ENCODE data around the gene ULK3. TPM values are rescaled to one million over a fixed set of nuclear protein-coding genes. Genes with fewer than 3 reads are reported as not detected.

ULK3 gene
- total and polyA plus RNA-seq, 10 of the 15 experiments (the other 5 are each of a cell fraction or from before 2014, with no cell fraction given) = 0.64 to 38.8 (median 27.1) TPM

DNA sequence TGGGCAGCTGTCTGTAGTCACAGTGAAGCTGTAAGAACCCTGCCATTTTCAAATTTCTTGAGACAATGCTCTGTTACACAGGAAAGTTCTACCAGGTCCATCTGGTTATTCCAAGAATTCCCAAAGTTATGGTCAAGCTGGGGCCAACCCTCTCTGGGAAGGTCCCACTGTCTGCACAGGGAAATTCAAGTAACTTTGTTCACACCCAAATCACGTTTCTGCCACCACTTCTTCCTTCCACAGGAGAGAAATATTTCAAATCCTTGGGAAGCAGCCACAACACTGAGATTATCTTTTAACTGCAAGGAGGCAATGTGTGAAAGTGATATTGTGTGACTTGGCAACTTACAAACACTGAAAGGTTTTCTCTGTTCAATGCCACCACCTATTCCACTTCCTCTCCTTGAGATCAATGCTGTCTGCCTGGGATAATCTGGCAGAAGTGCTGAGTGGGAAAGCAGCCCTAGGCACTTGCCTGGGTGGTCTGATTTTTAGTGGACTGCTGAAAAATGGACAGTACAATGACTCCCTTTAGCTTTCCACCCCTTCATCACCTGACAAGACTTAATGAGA lies 24.6 kb upstream of the ULK3 start (continued):
- TF ChIP-seq E2F4 (IDR thresholded peaks at IDR 0.05; ENCODE audit: low read depth, low read length) (no peak), MEF2B (IDR thresholded peaks at IDR 0.05; ENCODE audit: partially characterized antibody, poor library complexity, severe bottlenecking) (no peak), ZNF622 (IDR thresholded peaks at IDR 0.05) (no peak), ZNF687 (IDR thresholded peaks at IDR 0.05) (no peak)

- Histone ChIP-seq H3K9me3 (replicated peaks; ENCODE audit: control insufficient read depth, insufficient read depth, low read length) (peaks cover 12% of the 10 kb centered on the region), H3K27ac (ENCODE audit: control insufficient read depth, insufficient read depth) (no peak overlapping the region), H3K27me3 (replicated peaks in 1 of 2; ENCODE audit: control insufficient read depth in 2 of 2, insufficient read depth in 2 of 2, low read length in 1 of 2) (no peaks in the 10 kb centered on the region), H4K20me1 (ENCODE audit: control insufficient read depth, insufficient read depth) (peaks cover 2% of the 10 kb centered on the region; the same call in 1 of the 2 replicates), H3K9ac (ENCODE audit: control insufficient read depth, insufficient read depth, low read length) (no peak overlapping the region), H3K79me2 (ENCODE audit: control insufficient read depth, insufficient read depth, low read length) (peaks cover 67% of the 10 kb centered on the region), H3K4me1 (ENCODE audit: control insufficient read depth, insufficient read depth, low read length) (peaks cover 34% of the 10 kb centered on the region), H2AFZ (ENCODE audit: control insufficient read depth, low read depth, low read length) (no peak overlapping the region), H3K4me3 (no peak overlapping the region), H3K4me2 (ENCODE audit: control insufficient read depth, insufficient read depth) (no peak overlapping the region), H3K36me3 (ENCODE audit: control insufficient read depth in 2 of 2, insufficient read depth in 2 of 2, low read length in 1 of 2) (peaks cover 2 to 19% of the 10 kb centered on the region in 2 experiments; a peak in 3 of 4 replicates)
- intact Hi-C loops (cut with micrococcal nuclease; ENCODE audit: unreplicated experiment) = no loop called here
- CTCF ChIA-PET = interaction anchor here (0.6 to 11.2 kb wide), 4 partner anchors 34 to 187 kb away, joined by 3 to 129 read pairs (median 4); no protein-coding TSS in a partner anchor
- RAD21 ChIA-PET (ENCODE audit: unreplicated experiment) = no interaction called here
- in situ Hi-C loops (cut with MboI) = no loop called here
- BruUV-seq (replicated peaks) = no TSS peak
- SMC1A ChIA-PET (ENCODE audit: uncharacterized antibody, unreplicated experiment) = interaction anchor here (0.6 to 6.5 kb wide), 3 partner anchors 8 to 97 kb away, joined by 3 to 120 read pairs (median 65); no protein-coding TSS in a partner anchor
- no peak for FAIRE-seq
- no peak for ATAC-seq
- 15% methylated on average over 6 of the region's 6 CpGs for WGBS (ENCODE audit: insufficient coverage, insufficient replicate concordance, low lambda C conversion rate, missing lambda C conversion rate)
- no peak for DNase-seq (ENCODE audit: low read depth, low spot score)
- POLR2A ChIA-PET = interaction anchor here (0.6 to 1.9 kb wide), 3 partner anchors 9 to 40 kb away, joined by 3 to 5 read pairs (median 5); partner anchors contain the start of gene ULK3
- TF ChIP-seq SIX5 (IDR thresholded peaks at IDR 0.05; ENCODE audit: low read depth, low read length, severe bottlenecking) (no peak), SREBF1 (IDR thresholded peaks at IDR 0.05; ENCODE audit: low read length) (no peak), RB1 (IDR thresholded peaks at IDR 0.05; ENCODE audit: borderline replicate concordance) (no peak), SUPT20H (IDR thresholded peaks at IDR 0.05; ENCODE audit: borderline replicate concordance, control insufficient read depth, low read depth, low read length) (no peak), RELA (IDR thresholded peaks at IDR 0.05; ENCODE audit: borderline replicate concordance, partially characterized antibody) (no peak), EGR1 (IDR thresholded peaks at IDR 0.05; ENCODE audit: borderline replicate concordance in 1 of 2, low read depth in 2 of 2, low read length in 2 of 2) (no peak), IRF4 (IDR thresholded peaks at IDR 0.05; ENCODE audit: low read depth, low read length) (no peak), NR2C1 (IDR thresholded peaks at IDR 0.05) (no peak), NFYA (IDR thresholded peaks at IDR 0.05; ENCODE audit: borderline replicate concordance, low read depth, low read length) (no peak)
- TF ChIP-seq, protein P1, sequence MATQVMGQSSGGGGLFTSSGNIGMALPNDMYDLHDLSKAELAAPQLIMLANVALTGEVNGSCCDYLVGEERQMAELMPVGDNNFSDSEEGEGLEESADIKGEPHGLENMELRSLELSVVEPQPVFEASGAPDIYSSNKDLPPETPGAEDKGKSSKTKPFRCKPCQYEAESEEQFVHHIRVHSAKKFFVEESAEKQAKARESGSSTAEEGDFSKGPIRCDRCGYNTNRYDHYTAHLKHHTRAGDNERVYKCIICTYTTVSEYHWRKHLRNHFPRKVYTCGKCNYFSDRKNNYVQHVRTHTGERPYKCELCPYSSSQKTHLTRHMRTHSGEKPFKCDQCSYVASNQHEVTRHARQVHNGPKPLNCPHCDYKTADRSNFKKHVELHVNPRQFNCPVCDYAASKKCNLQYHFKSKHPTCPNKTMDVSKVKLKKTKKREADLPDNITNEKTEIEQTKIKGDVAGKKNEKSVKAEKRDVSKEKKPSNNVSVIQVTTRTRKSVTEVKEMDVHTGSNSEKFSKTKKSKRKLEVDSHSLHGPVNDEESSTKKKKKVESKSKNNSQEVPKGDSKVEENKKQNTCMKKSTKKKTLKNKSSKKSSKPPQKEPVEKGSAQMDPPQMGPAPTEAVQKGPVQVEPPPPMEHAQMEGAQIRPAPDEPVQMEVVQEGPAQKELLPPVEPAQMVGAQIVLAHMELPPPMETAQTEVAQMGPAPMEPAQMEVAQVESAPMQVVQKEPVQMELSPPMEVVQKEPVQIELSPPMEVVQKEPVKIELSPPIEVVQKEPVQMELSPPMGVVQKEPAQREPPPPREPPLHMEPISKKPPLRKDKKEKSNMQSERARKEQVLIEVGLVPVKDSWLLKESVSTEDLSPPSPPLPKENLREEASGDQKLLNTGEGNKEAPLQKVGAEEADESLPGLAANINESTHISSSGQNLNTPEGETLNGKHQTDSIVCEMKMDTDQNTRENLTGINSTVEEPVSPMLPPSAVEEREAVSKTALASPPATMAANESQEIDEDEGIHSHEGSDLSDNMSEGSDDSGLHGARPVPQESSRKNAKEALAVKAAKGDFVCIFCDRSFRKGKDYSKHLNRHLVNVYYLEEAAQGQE (IDR thresholded peaks at IDR 0.05; ENCODE audit: low read depth, low read length) = no peak
Measured at GRCh38 chr15:74866090-74866489, 23.1 kb upstream of the ULK3 start.

Data from GM12878 (cell line).